GM21360 (cell line): Measurements from ENCODE around the gene COBLL1.

Experiments used
- ATAC-seq: cut with Tn5 transposase; IDR thresholded peaks from one replicate; pipeline ENCODE4 v1.9.1; 2021; ENCODE audit warnings: mild to moderate bottlenecking, moderate library complexity; ENCODE audit not compliant: unreplicated experiment

Gene COBLL1

GRCh38 chr2:164644036-164644700 is 197.5 kb downstream of the COBLL1 start:
- ATAC-seq = no peak

- no peak for ATAC-seq
These were observed 198.6 kb downstream of the COBLL1 start for GRCh38 chr2:164642946-164643555.

- no peak for ATAC-seq
These were observed 199.4 kb downstream of the COBLL1 start for GRCh38 chr2:164642268-164642667.
